ENCODE results near the gene KIAA0408.
"Not testable (repeated sequence)": the region's sequence is repeated elsewhere in the genome, so short reads cannot be mapped to it uniquely, and the experiment has no call there.

KIAA0408 gene

GRCh38 chr6:127412016-127412415, 47.2 kb downstream of the KIAA0408 start:
- not testable (repeated sequence) for DNase-seq (ENCODE audit: low read depth in 2 of 2)
